ENCODE data around the gene FRMD3.

- TF ChIP-seq POLR2A (IDR thresholded peaks at IDR 0.05) (no peak), CTCF (IDR thresholded peaks at IDR 0.05) (peak in 1 of 7 experiments; percentile 11)
Measured at GRCh38 chr9:83440641-83441040, 97.6 kb downstream of the FRMD3 start.

Measured in body of pancreas (tissue), 4 donors.